HUES6 (cell line): ENCODE measurements around the gene ISG20.

ENCODE experiments used
- H3K27ac ChIP-seq: 2 replicates; pipeline ENCODE4 v1.7.0; 2013; ENCODE audit warnings: low read depth, mild to moderate bottlenecking, low read length, inconsistent platforms
- H3K27me3 ChIP-seq: 2 replicates; pipeline ENCODE4 v1.6.1; 2013; ENCODE audit warnings: low read length; ENCODE audit not compliant: control insufficient read depth, insufficient read depth
- H3K36me3 ChIP-seq: 2 replicates; pipeline ENCODE4 v1.6.1; 2013; ENCODE audit warnings: low read length; ENCODE audit not compliant: control insufficient read depth, insufficient read depth
- H3K4me1 ChIP-seq: 2 replicates; pipeline ENCODE4 v1.6.1; 2013; ENCODE audit warnings: low read length; ENCODE audit not compliant: control insufficient read depth, insufficient read depth
- H3K4me3 ChIP-seq: 2 replicates; pipeline ENCODE4 v1.5.1; 2013; ENCODE audit warnings: low read depth, low read length
- H3K9ac ChIP-seq: one replicate; pipeline ENCODE4 v1.6.1; 2013; ENCODE audit warnings: mild to moderate bottlenecking, low read length
- H3K9me3 ChIP-seq: 2 replicates; pipeline ENCODE4 v1.6.1; 2013; ENCODE audit warnings: low read depth, low read length; ENCODE audit not compliant: control insufficient read depth, insufficient read depth

Gene ISG20

GRCh38 chr15:88680241-88681001 lies 41.6 kb downstream of the ISG20 start:
- Histone ChIP-seq H3K27me3 (0 out of 2 replicates have a peak, but pooled peaks cover 3% of the 10 kb centered on the region), H3K9me3 (no peaks in the 10 kb centered on the region), H3K4me3 (no peak overlapping the region), H3K36me3 (no peaks in the 10 kb centered on the region), H3K4me1 (no peaks in the 10 kb centered on the region), H3K9ac (no peak overlapping the region), H3K27ac (no peak overlapping the region)

- Histone ChIP-seq H3K4me3 (no peak overlapping the region), H3K36me3 (no peaks in the 10 kb centered on the region), H3K27ac (no peak overlapping the region), H3K27me3 (no peaks in the 10 kb centered on the region), H3K4me1 (no peaks in the 10 kb centered on the region), H3K9ac (no peak overlapping the region), H3K9me3 (no peaks in the 10 kb centered on the region)
Observed at GRCh38 chr15:88681610-88682221, 42.9 kb downstream of the ISG20 start.

- Histone ChIP-seq H3K9ac (no peak overlapping the region), H3K36me3 (no peaks in the 10 kb centered on the region), H3K4me3 (no peak overlapping the region), H3K4me1 (no peaks in the 10 kb centered on the region), H3K27ac (no peak overlapping the region), H3K9me3 (peaks cover 18% of the 10 kb centered on the region), H3K27me3 (no peaks in the 10 kb centered on the region)
Observed at GRCh38 chr15:88684345-88684744, 45.5 kb downstream of the ISG20 start.

- no peaks in the 10 kb centered on the region for H3K36me3 ChIP-seq
- no peaks in the 10 kb centered on the region for H3K27me3 ChIP-seq
- H3K27ac ChIP-seq: no peak overlapping the region
- H3K9ac ChIP-seq: no peak overlapping the region
- H3K4me3 ChIP-seq: no peak overlapping the region
- H3K4me1 ChIP-seq: no peaks in the 10 kb centered on the region
- H3K9me3 ChIP-seq: peaks cover 22% of the 10 kb centered on the region
Observed at GRCh38 chr15:88686166-88686565, 47.4 kb downstream of the ISG20 start.

- H3K27ac ChIP-seq: no peak overlapping the region
- H3K9me3 ChIP-seq: peaks cover 22% of the 10 kb centered on the region
- H3K4me1 ChIP-seq: no peaks in the 10 kb centered on the region
- H3K4me3 ChIP-seq: no peak overlapping the region
- H3K36me3 ChIP-seq: no peaks in the 10 kb centered on the region
- no peaks in the 10 kb centered on the region for H3K27me3 ChIP-seq
- H3K9ac ChIP-seq: no peak overlapping the region
Observed at GRCh38 chr15:88688394-88688933, 49.6 kb downstream of the ISG20 start.

- no peaks in the 10 kb centered on the region for H3K4me1 ChIP-seq
- H3K27me3 ChIP-seq: 0 out of 2 replicates have a peak, but pooled peaks cover 2% of the 10 kb centered on the region
- no peak overlapping the region for H3K9ac ChIP-seq
- H3K27ac ChIP-seq: no peak overlapping the region
- no peak overlapping the region for H3K4me3 ChIP-seq
- no peaks in the 10 kb centered on the region for H3K36me3 ChIP-seq
- H3K9me3 ChIP-seq: peaks cover 22% of the 10 kb centered on the region
Observed at GRCh38 chr15:88690331-88690730, 51.5 kb downstream of the ISG20 start.

GRCh38 chr15:88693191-88693590 lies 54.4 kb downstream of the ISG20 start:
- Histone ChIP-seq H3K36me3 (no peaks in the 10 kb centered on the region), H3K27ac (no peak overlapping the region), H3K27me3 (peaks cover 11% of the 10 kb centered on the region), H3K9me3 (peaks cover 16% of the 10 kb centered on the region), H3K4me1 (no peaks in the 10 kb centered on the region), H3K9ac (no peak overlapping the region), H3K4me3 (no peak overlapping the region)

- Histone ChIP-seq H3K4me3 (no peak overlapping the region), H3K9me3 (no peaks in the 10 kb centered on the region), H3K27me3 (peaks cover 29% of the 10 kb centered on the region), H3K27ac (no peak overlapping the region), H3K9ac (no peak overlapping the region), H3K36me3 (no peaks in the 10 kb centered on the region), H3K4me1 (no peaks in the 10 kb centered on the region)
Observed at GRCh38 chr15:88695101-88695500, 56.3 kb downstream of the ISG20 start.

- Histone ChIP-seq H3K4me3 (no peak overlapping the region), H3K27ac (no peak overlapping the region), H3K9me3 (no peaks in the 10 kb centered on the region), H3K9ac (no peak overlapping the region), H3K36me3 (no peaks in the 10 kb centered on the region), H3K4me1 (no peaks in the 10 kb centered on the region), H3K27me3 (peaks cover 29% of the 10 kb centered on the region)
Observed at GRCh38 chr15:88695691-88696251, 57.0 kb downstream of the ISG20 start.

- Histone ChIP-seq H3K4me1 (no peaks in the 10 kb centered on the region), H3K9me3 (no peaks in the 10 kb centered on the region), H3K27me3 (peaks cover 29% of the 10 kb centered on the region), H3K4me3 (no peak overlapping the region), H3K9ac (no peak overlapping the region), H3K27ac (no peak overlapping the region), H3K36me3 (no peaks in the 10 kb centered on the region)
Observed at GRCh38 chr15:88696254-88696653, 57.4 kb downstream of the ISG20 start.

GRCh38 chr15:88697276-88697675 lies 58.5 kb downstream of the ISG20 start:
- Histone ChIP-seq H3K36me3 (no peaks in the 10 kb centered on the region), H3K9ac (no peak overlapping the region), H3K27me3 (peaks cover 29% of the 10 kb centered on the region), H3K4me1 (no peaks in the 10 kb centered on the region), H3K27ac (no peak overlapping the region), H3K4me3 (no peak overlapping the region), H3K9me3 (no peaks in the 10 kb centered on the region)
